HG03095 (cell line): ENCODE data around the gene NACC1.
"Not testable (repeated sequence)": the region's sequence is repeated elsewhere in the genome, so short reads cannot be mapped to it uniquely, and the experiment has no call there.

Source experiments
- ATAC-seq: cut with Tn5 transposase; IDR thresholded peaks from one replicate; pipeline ENCODE4 v1.9.1; 2021; ENCODE audit warnings: moderate library complexity; ENCODE audit not compliant: unreplicated experiment

Gene NACC1

GRCh38 chr19:13138171-13138915 lies 20.3 kb downstream of the NACC1 start:
- no peak for ATAC-seq

DNA sequence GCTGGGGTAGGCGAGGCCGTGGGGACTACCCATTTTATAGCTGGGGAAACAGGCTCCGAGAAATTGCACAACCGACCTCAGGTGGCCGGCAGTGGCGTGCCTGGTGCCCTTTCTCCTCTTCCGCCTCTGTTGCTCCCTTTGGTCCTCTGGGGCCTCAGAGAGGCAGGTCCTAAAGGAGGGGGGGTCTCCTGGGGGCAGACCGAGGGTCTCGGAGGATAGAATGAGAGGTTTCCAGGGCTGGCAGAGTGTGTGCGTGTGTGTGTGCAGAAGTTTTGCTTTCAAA lies 20.8 kb downstream of the NACC1 start:
- no peak for ATAC-seq

GRCh38 chr19:13139633-13140311 lies 21.7 kb downstream of the NACC1 start:
- no peak for ATAC-seq

GRCh38 chr19:13146763-13147563 lies 28.9 kb downstream of the NACC1 start:
- no peak for ATAC-seq

- ATAC-seq = not testable (repeated sequence)
Observed at GRCh38 chr19:13149173-13149627, 31.1 kb downstream of the NACC1 start.

GRCh38 chr19:13149628-13150186 lies 31.6 kb downstream of the NACC1 start:
- no peak for ATAC-seq

DNA sequence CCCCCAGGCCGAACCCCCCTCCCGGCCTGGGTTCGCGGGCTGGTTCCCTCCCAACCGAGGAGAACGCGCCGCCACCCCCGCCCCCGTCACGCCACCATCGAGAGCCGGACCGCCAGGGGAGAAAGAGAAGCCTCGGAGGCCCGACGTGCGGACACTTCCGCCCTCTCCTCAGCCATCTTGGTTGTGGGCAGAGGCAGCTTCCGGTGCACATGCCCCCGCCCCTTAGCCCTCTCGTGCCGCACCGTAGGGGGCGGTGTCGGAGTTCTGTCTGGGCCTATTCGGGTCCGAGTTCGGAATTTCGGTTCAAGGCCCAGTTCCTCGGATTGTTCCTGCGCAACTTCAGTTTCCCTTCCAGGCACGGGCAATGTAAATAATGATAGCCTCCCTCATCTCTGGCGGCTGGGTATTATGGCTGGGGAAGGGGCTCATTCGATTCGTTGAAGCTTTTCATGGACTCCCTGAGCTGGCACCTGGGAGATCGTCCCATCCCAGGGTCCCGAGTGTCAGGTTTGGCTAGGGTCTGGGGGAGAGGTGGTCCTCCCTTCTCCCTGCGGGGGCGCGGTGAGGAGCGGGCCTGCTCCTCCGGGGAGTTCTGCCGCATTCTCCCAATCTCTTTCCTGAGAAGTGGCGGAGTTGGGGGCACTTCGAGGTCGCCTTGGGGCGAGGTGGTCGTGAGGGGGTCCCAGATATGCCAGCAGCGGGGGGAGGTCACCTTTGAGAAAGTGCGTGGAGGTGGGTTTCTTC lies 32.3 kb downstream of the NACC1 start, which contains the start of the genes IER2 and STX10:
TSS of gene IER2 (plus strand) at position 225 of the 744 bp plus-strand sequence. CDS start 2,776 bp downstream, outside the sequence.
TSS of gene STX10 (minus strand) at position 189 of the 744 bp plus-strand sequence. CDS start 202 bp downstream, outside the sequence.
- ATAC-seq = peak; percentile 35

DNA sequence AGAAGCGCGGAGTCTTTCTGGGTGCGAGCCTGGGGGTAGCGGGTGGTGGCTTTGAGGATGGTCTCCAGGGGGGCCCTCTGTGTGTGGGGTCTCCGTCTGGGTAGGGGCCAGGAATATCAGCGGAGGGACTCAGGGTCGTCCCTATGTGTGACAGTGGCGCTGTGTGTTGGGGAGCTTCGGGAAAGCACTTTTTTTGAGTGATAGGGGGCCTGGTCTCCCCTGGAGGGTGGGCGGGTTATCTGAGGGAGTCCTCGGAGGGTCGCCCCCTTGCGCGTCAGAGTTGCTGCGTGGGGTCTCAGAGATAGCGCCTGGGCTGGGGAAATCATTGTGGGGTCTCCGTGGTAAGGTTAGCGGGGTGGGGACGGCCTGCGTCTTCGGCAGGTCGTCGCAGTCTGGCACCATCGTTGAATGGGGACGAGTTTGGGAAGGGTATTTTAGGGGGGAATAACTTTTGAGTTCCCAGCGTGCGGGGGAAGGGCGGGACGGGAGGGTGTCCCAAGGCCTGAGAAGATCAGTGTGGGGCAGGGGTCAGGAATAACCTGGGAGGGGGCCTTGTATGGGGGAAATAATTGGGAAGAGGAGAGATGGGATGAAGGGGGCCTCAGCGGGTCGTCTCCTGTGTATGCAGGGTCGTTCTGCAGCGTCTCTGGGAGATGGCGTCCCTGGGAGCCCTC lies 33.0 kb downstream of the NACC1 start:
- no peak for ATAC-seq

GRCh38 chr19:13151605-13152355 lies 33.7 kb downstream of the NACC1 start:
- peak; percentile 31 for ATAC-seq

DNA sequence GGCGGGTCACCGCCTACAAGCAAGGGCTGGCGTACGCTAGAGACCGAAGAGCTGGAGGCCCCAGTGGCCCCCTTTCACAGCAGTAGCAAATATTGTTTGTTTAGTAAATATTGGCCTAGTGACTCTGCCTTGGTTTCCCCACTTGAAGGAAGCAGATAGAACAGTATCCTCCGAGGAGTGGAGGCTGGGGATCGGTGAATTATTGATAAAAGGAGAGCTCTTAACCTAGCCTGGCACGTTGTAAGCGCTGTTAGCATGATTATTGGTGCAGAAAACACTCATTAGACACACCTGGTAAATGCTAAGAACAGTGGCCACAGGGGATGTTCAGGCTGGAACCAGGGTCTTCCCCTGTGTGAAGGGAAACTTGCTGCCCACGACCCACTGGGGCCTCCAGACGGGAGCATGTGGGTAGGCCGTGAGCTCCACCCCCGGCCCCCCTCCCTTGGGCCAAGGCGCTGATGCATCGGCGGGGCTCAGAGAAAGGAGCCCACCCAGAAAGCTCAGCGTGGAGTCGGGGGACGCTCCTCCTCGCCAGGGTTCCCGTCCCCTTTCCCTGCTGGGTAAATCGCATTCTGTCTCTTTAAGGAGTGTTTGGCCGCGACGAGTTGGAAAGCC lies 34.4 kb downstream of the NACC1 start:
- no peak for ATAC-seq

DNA sequence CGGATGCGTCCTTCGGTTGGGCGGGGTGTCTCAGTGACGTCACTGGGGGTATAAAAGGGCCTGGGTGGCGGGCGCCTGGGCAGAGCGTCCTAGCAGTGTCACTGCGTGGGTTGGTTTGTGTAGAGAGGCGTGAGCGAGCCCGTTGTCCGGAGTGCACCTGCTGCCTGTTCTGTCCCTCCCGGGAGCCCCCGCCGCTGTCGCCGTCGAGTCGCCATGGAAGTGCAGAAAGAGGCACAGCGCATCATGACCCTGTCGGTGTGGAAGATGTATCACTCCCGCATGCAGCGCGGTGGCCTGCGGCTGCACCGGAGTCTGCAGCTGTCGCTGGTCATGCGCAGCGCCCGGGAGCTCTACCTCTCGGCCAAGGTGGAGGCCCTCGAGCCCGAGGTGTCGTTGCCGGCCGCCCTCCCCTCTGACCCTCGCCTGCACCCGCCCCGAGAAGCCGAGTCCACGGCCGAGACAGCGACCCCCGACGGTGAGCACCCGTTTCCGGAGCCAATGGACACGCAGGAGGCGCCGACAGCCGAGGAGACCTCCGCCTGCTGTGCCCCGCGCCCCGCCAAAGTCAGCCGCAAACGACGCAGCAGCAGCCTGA lies 35.0 kb downstream of the NACC1 start:
- peak; percentile 27 for ATAC-seq

- no peak for ATAC-seq
Observed at GRCh38 chr19:13153569-13154240, 35.6 kb downstream of the NACC1 start.

- ATAC-seq = no peak
Observed at GRCh38 chr19:13154241-13154778, 36.2 kb downstream of the NACC1 start.

DNA sequence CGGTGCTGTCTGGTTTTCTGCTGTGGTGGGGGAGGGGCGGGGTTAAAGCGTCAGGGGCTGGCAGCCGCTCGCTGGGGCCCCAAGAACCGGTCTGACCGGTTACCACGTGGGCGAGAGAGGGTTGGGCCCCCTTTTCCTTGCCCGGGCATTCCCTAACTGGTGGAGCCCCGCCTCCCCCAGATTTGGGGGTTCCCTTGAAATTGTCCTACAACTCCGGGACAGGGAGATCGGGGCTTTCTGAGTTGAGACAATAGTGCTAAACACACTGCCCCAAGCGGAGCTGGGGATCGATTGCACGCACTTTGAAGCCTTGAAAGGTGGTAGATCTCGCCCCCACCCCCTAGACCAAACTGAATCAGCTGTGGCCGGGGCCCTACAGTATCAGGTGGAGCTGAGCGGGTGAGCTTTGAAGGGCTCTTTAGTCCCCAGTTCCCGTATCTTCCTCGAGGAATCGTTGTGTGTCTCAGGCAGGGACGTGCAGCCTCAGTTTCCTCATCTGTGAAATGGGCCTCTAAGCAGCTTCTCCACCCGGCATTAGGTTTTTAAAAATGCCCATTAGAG lies 36.9 kb downstream of the NACC1 start:
- ATAC-seq = no peak

DNA sequence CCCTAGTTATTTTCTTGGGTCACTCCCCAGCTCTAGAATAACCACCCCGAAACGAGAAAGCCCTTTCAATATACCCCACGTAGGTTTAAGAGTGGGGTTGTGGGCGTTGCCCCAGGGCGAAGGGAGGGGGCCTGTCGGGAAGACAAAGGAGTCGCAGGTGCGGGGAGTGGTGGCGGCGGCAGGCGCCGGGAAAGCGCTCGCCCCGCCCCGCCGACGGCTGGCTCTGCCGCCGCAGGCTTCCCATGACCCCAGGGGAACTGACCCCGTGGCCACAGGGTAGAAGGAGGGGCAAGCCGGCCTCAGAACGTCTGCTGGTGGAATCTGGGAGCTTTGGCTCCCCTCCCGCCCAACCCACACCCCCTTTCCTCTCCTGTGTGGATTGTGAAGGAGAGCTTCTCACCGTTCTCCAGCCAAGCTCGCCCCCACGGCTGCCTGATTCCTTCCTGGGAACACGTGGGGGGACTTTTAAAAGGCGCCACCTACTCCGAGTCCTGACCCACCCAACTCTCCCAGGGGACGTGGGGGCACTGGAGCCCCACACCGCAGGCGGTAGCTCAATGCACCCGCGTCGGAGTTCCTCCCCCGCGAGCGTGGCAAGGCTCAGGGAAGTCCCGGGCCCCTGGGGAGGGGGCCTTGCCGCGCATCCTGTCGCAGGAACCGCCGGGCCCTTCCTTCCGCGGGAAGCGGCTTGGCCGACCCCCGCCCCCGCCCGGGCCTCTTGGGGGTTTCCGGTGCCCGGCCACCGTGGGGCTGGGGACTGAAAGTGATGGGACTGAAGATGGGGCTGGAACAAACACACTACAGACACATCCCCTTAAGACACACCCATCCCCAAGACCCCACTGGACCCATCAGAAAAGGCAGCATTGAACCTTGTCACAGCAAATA lies 37.7 kb downstream of the NACC1 start:
- no peak for ATAC-seq

DNA sequence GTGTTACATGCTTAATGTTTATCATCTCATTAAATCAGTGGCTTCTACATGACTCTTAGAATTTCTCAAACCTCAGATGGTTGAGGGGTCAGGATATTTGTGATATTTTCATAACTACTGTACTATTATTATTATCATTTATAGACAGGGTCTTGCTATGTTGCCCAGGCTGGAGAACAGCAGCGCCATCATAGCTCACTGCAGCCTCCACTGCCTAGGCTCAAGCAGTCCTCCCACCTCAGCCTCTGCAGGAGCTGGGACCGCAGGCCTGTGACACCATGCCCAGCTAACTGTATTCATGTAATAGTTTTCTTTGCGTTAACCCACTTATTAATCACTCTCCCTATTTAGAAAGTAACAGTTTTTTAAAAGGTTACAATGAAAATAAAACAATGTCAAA lies 41.6 kb downstream of the NACC1 start:
- no peak for ATAC-seq
